Measurements from ENCODE around the gene ARHGAP32. TPM values are rescaled to one million over a fixed set of nuclear protein-coding genes. Genes with fewer than 3 reads are reported as not detected.

The ARHGAP32 gene
- total and polyA plus RNA-seq, 7 donors: 9.2 to 20.0 (median 12.0) TPM

DNA sequence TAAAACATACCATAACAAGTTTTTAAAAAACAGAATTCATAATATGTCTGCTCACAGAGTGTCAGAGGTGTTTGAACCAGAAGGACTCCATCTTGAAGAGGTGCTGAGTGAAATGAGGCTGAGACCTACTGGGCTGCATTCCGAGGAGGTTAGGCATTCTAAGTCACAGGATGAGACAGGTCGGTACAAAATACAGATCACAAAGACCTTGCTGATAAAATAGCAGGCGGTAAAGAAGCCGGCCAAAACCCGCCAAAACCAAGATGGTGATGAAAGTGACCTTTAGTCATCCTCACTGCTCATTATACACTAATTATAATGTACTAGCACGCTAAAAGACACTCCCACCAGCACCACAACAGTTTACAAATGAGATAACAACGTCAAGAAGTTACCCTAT, 116.4 kb downstream of the ARHGAP32 start:
- Histone ChIP-seq H3K4me3 (no peak overlapping the region), H3K27me3 (no peaks in the 10 kb centered on the region), H3K9me3 (no peaks in the 10 kb centered on the region), H3K4me1 (no peaks in the 10 kb centered on the region), H3K27ac (no peak overlapping the region), H3K36me3 (no peaks in the 10 kb centered on the region)
- TF ChIP-seq POLR2AphosphoS5 (IDR thresholded peaks at IDR 0.05) (no peak), POLR2A (IDR thresholded peaks at IDR 0.05) (no peak), EP300 (IDR thresholded peaks at IDR 0.05) (no peak)
- TF ChIP-seq, protein P1, sequence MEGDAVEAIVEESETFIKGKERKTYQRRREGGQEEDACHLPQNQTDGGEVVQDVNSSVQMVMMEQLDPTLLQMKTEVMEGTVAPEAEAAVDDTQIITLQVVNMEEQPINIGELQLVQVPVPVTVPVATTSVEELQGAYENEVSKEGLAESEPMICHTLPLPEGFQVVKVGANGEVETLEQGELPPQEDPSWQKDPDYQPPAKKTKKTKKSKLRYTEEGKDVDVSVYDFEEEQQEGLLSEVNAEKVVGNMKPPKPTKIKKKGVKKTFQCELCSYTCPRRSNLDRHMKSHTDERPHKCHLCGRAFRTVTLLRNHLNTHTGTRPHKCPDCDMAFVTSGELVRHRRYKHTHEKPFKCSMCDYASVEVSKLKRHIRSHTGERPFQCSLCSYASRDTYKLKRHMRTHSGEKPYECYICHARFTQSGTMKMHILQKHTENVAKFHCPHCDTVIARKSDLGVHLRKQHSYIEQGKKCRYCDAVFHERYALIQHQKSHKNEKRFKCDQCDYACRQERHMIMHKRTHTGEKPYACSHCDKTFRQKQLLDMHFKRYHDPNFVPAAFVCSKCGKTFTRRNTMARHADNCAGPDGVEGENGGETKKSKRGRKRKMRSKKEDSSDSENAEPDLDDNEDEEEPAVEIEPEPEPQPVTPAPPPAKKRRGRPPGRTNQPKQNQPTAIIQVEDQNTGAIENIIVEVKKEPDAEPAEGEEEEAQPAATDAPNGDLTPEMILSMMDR (IDR thresholded peaks at IDR 0.05): no peak
- 90 to 93% methylated on average over 7 of the region's 7 CpGs for WGBS, 2 donors
- intact Hi-C loops (cut with DNase I): no loop called here
- no peak for DNase-seq

DNA sequence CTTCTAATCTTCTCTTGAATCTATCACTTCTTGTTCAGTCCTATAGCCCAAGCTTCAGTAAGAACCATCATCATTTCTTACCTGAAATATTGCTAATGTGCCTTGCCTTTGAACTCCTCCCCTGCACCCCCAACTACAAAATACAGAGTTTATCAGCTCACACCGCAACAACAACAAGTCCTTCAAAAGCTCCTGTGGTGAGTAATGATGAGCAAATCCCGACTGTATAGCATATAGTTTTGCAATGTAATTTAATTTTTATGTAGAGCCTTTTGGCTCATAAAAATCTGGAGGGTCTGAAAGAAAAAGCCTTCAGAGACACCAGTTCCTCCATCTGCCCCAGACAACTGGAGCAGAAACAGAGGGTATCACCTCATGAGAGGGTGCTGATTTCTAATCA, 124.7 kb downstream of the ARHGAP32 start:
- Histone ChIP-seq H3K4me3 (no peak overlapping the region), H3K4me1 (no peaks in the 10 kb centered on the region), H3K36me3 (peaks cover 0 to 33% (median 4%) of the 10 kb centered on the region in 4 donors), H3K9me3 (no peaks in the 10 kb centered on the region), H3K27ac (no peak overlapping the region), H3K27me3 (no peaks in the 10 kb centered on the region)
- intact Hi-C loops (cut with DNase I): no loop called here
- DNase-seq: no peak
- TF ChIP-seq POLR2AphosphoS5 (IDR thresholded peaks at IDR 0.05): no peak
- no peak for TF ChIP-seq EP300 (IDR thresholded peaks at IDR 0.05)
- TF ChIP-seq, protein P1 (IDR thresholded peaks at IDR 0.05): no peak
- no peak for TF ChIP-seq POLR2A (IDR thresholded peaks at IDR 0.05)
- 91 to 95% methylated on average over 2 of the region's 2 CpGs for WGBS, 2 donors

DNA sequence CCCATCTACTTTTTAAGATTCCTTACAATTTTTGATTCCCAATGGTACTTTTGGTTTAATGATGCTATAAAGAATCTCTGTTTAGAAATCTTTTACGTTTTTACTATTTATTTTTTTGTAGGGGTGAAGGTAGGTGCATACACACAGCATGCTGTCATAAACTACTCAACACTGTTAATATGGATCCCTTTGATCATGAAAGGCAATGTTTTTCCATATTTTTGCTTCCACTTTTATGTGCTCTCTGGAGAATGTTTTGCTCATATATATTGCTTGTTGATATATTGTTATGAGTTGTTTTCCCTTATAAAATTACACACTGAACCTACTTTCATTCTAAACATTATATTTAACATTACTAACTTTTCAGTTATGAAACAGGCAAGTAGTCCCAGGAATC, 125.9 kb downstream of the ARHGAP32 start:
- TF ChIP-seq, protein P1 (IDR thresholded peaks at IDR 0.05): no peak
- TF ChIP-seq EP300 (IDR thresholded peaks at IDR 0.05) (no peak), POLR2A (IDR thresholded peaks at IDR 0.05) (no peak), POLR2AphosphoS5 (IDR thresholded peaks at IDR 0.05) (no peak)
- DNase-seq: no peak
- WGBS, 2 donors: 41 to 58% methylated on average over 1 of the region's 1 CpG
- H3K27ac ChIP-seq: no peak overlapping the region
- no peaks in the 10 kb centered on the region for H3K9me3 ChIP-seq
- intact Hi-C loops (cut with DNase I): no loop called here
- no peaks in the 10 kb centered on the region for H3K4me1 ChIP-seq
- H3K27me3 ChIP-seq: no peaks in the 10 kb centered on the region
- H3K4me3 ChIP-seq: no peak overlapping the region
- peaks cover 0 to 33% (median 4%) of the 10 kb centered on the region in 4 donors for H3K36me3 ChIP-seq

DNA sequence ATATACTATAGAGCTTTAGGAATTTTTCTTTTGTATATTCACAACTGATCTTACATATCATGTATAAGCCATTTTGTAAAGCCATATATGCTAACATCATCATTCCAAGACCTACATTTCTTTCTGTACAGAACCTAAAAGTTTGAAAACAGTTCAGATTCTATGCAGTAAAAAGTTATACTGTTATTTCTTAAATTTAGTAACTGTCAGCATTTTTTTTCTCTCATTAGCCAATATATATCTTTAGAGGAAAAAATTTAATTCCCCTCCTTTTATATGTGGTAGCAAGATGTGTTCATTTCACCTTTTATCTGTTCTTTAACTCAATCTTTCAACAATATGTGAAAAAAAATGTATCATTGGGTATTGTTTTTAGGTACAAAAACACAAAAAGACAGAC, 129.0 kb downstream of the ARHGAP32 start:
- intact Hi-C loops (cut with DNase I): no loop called here
- DNase-seq: no peak
- TF ChIP-seq POLR2A (IDR thresholded peaks at IDR 0.05) (no peak), POLR2AphosphoS5 (IDR thresholded peaks at IDR 0.05) (no peak), EP300 (IDR thresholded peaks at IDR 0.05) (no peak)
- TF ChIP-seq, protein P1 (IDR thresholded peaks at IDR 0.05): no peak
- H3K4me1 ChIP-seq: no peaks in the 10 kb centered on the region
- H3K4me3 ChIP-seq: no peak overlapping the region
- peaks cover 0 to 33% (median 4%) of the 10 kb centered on the region in 4 donors for H3K36me3 ChIP-seq
- H3K27me3 ChIP-seq: no peaks in the 10 kb centered on the region
- H3K27ac ChIP-seq: no peak overlapping the region
- H3K9me3 ChIP-seq: no peaks in the 10 kb centered on the region

DNA sequence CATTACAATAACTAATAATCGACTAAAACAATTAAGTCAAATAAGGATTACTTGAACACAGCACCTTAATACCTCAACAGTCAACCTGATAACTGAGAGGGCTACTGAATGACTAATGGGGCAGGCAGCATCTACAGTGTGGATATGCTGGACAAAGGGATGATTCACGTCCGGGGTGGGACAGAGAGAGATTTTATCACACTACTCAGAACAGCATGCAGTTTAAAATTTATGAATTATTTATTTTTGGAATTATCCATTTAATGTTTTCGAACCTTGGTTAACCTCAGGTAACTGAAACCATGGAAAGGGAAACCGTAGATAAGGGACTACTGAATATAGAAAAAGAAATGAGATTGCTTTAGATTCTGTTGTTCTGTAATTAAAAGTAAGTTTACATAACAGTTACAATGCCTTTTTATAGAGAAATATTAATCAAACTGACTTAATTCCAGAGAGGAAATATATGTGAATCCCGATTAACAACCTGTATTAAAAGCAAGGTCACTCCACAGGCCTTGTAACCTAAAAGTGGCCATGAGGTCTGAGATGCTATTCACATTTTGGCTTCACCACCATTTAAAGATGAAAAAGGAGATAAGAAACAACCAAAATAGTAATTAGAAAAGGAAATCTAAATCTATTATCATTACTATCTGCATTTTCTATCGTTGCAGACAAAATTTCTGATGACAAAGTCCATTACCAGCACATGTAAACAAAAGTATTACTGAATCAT, 130.5 kb downstream of the ARHGAP32 start:
- H3K27ac ChIP-seq: no peak overlapping the region
- DNase-seq: no peak
- peaks cover 0 to 33% (median 4%) of the 10 kb centered on the region in 4 donors for H3K36me3 ChIP-seq
- intact Hi-C loops (cut with DNase I): no loop called here
- no peaks in the 10 kb centered on the region for H3K9me3 ChIP-seq
- no peak for TF ChIP-seq POLR2AphosphoS5 (IDR thresholded peaks at IDR 0.05)
- no peak for TF ChIP-seq POLR2A (IDR thresholded peaks at IDR 0.05)
- TF ChIP-seq EP300 (IDR thresholded peaks at IDR 0.05): no peak
- H3K4me3 ChIP-seq: no peak overlapping the region
- no peaks in the 10 kb centered on the region for H3K27me3 ChIP-seq
- H3K4me1 ChIP-seq: no peaks in the 10 kb centered on the region
- 80 to 86% methylated on average over 7 of the region's 7 CpGs for WGBS, 2 donors
